Activated CD8-positive, alpha-beta memory T cell treated with anti-CD3 and anti-CD28 coated beads, Interleukin-2, amount 50 U/mL, for 1 hour (primary cell): ENCODE results near the gene CENPN.
A peak's percentile ranks its signal among the peaks of the same experiment; 100 is the strongest.

ENCODE experiments used
- DNase-seq: peaks from one replicate; pipeline ENCODE4 v3.0.0-alpha.2; 2020; ENCODE audit errors: extremely low read depth

CENPN gene

GRCh38 chr16:80991792-80992430 lies 15.1 kb upstream of the CENPN start:
- DNase-seq, result no peak

GRCh38 chr16:80992676-80993293 lies 14.2 kb upstream of the CENPN start:
- no peak for DNase-seq

- no peak for DNase-seq
Measured at GRCh38 chr16:80993307-80993706, 13.7 kb upstream of the CENPN start.

- DNase-seq, result no peak
Measured at GRCh38 chr16:80993834-80994233, 13.2 kb upstream of the CENPN start.

- DNase-seq, result no peak
Measured at GRCh38 chr16:80994451-80994850, 12.6 kb upstream of the CENPN start.

DNA sequence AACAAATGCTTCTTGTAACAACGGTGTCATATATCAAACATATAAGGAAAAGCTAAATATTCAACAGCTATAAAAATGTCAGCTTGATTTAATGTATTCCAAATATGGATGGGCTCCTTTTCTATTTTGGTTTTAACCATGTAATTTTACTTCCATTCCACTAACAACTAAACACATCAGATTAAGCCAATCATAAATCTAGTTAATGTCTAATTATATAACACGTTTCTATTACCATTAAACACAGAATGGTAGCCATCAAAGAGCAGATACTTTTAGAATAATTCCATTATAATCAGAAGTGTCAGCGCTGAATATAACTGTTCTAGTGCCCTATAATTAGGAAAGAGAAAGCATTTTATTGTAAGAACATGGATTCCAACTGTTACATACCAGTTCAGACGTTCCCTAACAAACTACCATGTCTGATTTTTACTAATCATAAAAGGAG lies 10.3 kb upstream of the CENPN start:
- no peak for DNase-seq

- DNase-seq, result no peak
Measured at GRCh38 chr16:80997139-80997798, 9.7 kb upstream of the CENPN start.

GRCh38 chr16:80997964-80998620 lies 8.9 kb upstream of the CENPN start:
- no peak for DNase-seq

DNA sequence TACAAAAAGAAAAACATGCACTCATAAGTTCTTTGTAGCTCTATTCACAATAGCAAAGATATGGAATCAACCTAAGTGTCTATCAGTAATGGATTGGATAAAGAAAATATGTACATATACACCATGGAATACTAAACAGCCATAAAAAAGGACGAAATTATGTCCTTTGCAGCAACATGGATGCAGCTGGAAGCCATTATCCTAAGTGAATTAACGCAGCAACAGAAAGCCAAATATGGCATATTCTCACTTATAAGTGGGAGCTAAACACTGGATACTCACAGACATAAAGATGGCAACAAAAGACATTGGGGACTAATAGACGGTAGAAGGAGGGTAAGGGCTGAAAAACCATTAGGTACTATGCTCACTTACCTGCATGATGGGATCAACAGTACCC lies 6.1 kb upstream of the CENPN start:
- DNase-seq, result no peak

DNA sequence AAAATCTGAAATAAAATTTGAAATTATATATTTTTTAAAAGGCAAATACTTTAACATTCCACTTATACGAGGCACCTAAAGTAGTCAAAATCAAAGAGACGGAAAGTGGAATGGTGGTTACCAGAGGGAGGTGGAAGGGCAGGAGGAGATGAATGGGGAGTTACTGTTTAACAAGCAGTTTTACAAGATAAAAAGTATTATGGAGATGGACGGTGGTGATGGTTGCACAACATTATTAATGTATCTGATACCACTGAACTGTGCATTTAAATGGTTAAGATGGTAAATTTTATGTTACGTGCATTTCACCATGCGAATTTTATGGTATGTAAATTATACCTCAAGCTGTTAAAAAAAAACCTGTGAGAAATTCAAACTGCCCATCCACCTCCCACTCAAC lies 5.7 kb upstream of the CENPN start:
- DNase-seq, result no peak

GRCh38 chr16:81003064-81003463 lies 4.0 kb upstream of the CENPN start:
- no peak for DNase-seq

DNA sequence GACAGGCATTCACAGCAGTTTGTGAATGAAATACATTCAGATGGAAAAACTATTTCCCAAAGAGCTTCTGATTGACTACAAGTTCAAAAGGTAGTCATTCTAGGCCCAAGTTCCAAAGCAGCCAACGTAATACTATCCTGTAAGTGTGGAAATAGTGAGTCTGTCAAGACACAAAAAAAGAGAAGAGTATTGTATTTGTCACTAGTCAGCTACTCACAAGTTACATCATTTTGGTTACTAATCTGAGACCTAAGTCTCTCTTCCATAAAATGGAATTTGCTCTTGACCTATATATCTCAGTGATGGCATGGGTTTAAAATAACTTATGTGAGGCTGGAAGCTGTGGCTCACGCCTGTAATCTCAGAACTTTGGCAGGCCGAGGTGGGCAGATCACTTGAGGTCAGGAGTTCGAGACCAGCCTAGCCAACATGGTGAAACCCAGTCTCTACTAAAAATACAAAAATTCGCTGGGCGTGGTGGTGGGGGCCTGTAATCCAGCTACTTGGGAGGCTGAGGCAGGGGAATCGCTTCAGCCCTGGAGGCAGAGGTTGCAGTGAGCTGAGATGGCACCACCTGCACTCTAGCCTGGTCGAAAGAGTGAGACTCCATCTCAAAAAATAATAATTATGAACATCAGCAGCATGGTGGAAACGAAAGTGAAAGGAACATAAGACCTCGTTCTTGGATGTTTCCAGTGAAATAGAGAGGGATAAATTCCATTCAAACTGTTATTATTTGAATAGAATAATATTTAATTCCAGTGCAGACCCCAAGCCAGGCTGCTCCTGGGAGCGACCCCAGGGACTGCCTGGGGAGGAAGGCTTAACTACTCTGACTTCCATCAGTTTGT lies 3.2 kb upstream of the CENPN start:
- no peak for DNase-seq

DNA sequence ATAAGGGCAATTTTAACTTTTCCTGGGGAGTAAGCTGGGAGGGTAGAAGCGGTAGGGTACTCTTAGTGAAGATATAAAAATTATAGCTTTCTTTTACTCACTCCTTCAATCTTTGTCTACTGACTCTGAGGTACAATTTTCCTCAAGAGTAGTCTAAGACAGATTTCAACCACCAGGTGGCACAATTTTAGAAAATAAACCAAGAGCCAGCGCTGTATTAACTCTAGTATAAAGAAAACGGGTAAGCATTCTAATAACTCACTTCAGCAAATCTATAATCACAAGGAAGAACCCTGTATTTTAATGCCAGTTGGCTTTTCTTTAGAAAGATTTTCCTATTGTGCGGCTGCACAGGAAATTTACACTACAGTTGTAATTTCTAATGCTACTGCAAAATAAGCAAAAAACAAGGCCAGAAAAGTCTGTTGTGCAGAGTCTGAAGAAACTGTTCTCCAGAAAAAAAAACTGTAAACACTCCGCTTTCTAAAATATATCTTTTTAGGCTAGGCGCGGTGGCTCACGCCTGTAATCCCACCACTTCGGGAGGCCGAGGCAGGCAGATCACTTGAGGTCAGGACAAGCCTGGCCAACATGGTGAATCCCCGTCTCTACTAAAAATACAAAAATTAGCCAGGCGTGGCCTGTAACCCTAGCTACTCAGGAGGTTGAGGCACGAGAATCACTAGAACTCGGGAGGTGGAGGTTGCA lies 2.2 kb upstream of the CENPN start:
- DNase-seq, result no peak

GRCh38 chr16:81005610-81006161 lies 1.3 kb upstream of the CENPN start:
- DNase-seq, result no peak

DNA sequence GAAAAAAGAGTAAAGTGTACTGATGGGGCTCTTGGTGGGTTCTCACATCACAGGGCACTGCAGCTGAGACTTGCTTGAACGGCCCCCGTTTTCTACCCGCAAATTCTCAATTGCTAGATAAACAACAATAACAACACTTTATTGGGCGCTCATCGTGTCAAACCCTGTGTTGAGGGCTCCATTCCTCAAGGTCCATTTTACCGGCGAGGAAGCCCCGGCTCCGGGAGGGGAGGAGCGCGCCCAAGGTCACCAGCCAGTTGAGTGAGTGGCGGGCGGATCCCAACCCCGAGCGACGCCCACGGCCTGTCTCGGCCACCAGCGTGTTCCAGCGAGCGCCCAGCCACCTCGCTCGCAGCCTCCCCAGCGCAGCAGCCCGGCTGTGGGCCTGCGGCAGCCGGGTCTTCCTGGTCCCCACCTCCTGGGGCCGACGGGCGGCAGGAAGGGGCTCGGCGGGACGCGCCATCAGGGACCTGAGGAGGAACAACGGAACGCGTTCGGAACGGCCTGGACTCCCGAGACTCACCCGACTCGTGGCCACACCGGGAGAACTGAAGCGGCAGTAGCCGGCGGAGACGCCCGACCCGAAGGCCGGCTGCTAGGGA lies 702 bp upstream of the CENPN start:
- peak; percentile 24 for DNase-seq

GRCh38 chr16:81008505-81008789 lies 1.4 kb downstream of the CENPN start:
- no peak for DNase-seq

DNA sequence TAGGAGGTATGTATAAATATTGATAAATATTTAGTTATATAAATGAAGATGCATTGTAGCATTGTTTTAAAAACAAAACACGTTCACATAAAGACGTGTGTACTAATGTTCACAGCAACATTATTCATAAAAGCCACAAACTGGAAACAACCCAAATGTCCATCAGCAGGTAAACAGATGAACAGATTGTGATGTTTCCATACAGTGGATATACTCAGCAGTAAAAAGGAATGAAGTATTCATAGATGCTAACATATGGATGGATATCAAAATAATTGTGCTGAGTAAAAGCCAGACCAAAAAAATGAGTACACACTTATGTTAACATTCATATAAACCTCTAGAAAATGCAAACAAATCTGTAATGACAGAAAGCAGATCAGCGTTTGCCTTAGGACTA lies 6.0 kb downstream of the CENPN start:
- DNase-seq, result no peak

- no peak for DNase-seq
Measured at GRCh38 chr16:81014672-81015071, 7.7 kb downstream of the CENPN start.

DNA sequence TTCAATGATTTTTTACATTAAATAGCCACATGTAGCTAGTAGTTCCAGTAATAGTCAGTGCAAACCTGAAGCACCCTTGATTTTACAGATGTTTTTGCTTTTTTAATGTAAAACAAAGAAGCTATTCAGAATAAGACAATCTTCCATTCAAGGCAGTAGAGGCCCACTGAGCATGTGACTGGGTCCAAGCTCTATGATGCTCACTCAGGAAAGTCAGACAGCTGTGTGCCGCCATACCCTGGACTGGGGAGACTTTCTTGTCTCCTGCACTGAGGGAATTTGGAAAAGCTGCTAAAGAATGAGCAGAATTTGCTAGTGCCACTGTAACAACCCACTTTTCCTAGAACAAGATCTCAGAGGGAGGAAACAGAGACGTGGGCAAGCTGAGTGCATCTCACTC lies 11.5 kb downstream of the CENPN start:
- DNase-seq, result no peak

- no peak for DNase-seq
Measured at GRCh38 chr16:81026429-81026828, 19.4 kb downstream of the CENPN start.
